OCI-LY1 (cell line): ENCODE results near the gene WNK2.
"Not testable (repeated sequence)": the region's sequence is repeated elsewhere in the genome, so short reads cannot be mapped to it uniquely, and the experiment has no call there.

Experiments used
- CTCF ChIP-seq: fragments of 200-600 bp; sonication (generic), shearing (Covaris generic); IDR thresholded peaks from 2 replicates; pipeline ENCODE4 v1.5.1; 2017; ENCODE audit warnings: mild to moderate bottlenecking, antibody characterized with exemption, low read length, moderate library complexity, mixed read lengths
- EZH2 ChIP-seq: fragments of 200-600 bp; sonication (generic), shearing (Covaris generic); IDR thresholded peaks from 2 replicates; pipeline ENCODE4 v1.8.0; 2017; ENCODE audit warnings: borderline replicate concordance, mixed run types, mild to moderate bottlenecking, antibody characterized with exemption, low read length, moderate library complexity, mixed read lengths

GRCh38 chr9:93353413-93354310, 169.7 kb downstream of the WNK2 start:
- TF ChIP-seq CTCF, EZH2: not testable (repeated sequence)
